ENCODE data around the gene ALG1.
"Not testable (repeated sequence)": the region's sequence is repeated elsewhere in the genome, so short reads cannot be mapped to it uniquely, and the experiment has no call there.

Gene ALG1

GRCh38 chr16:5075637-5076036 lies 4.0 kb downstream of the ALG1 start:
- DNase-seq = no peak

GRCh38 chr16:5077304-5077703 lies 5.7 kb downstream of the ALG1 start:
- no peak for DNase-seq

GRCh38 chr16:5078626-5079025 lies 7.0 kb downstream of the ALG1 start:
- no peak for DNase-seq

- not testable (repeated sequence) for DNase-seq
Measured at GRCh38 chr16:5080461-5080860, 8.8 kb downstream of the ALG1 start.

GRCh38 chr16:5080996-5081395 lies 9.4 kb downstream of the ALG1 start:
- not testable (repeated sequence) for DNase-seq

- DNase-seq = not testable (repeated sequence)
Measured at GRCh38 chr16:5083646-5084045, 12.0 kb downstream of the ALG1 start.

- not testable (repeated sequence) for DNase-seq
Measured at GRCh38 chr16:5084099-5084731, 12.6 kb downstream of the ALG1 start.

- DNase-seq = peak in 4 of 5 experiments; percentile 18 to 57 (median 43)
Measured at GRCh38 chr16:5084802-5085201, 13.2 kb downstream of the ALG1 start.

- DNase-seq = not testable (repeated sequence)
Measured at GRCh38 chr16:5085716-5086115, 14.1 kb downstream of the ALG1 start.

GRCh38 chr16:5088086-5088790 lies 16.6 kb downstream of the ALG1 start:
- DNase-seq = not testable (repeated sequence)

- DNase-seq = not testable (repeated sequence)
Measured at GRCh38 chr16:5088936-5089335, 17.3 kb downstream of the ALG1 start.

GRCh38 chr16:5089911-5090555 lies 18.4 kb downstream of the ALG1 start:
- not testable (repeated sequence) for DNase-seq

GRCh38 chr16:5090592-5090991 lies 18.9 kb downstream of the ALG1 start:
- peak in 1 of 5 experiments; percentile 11 for DNase-seq

- not testable (repeated sequence) for DNase-seq
Measured at GRCh38 chr16:5093081-5093480, 21.4 kb downstream of the ALG1 start.

GRCh38 chr16:5093746-5094145 lies 22.1 kb downstream of the ALG1 start:
- not testable (repeated sequence) for DNase-seq

- DNase-seq = not testable (repeated sequence)
Measured at GRCh38 chr16:5095145-5095830, 23.6 kb downstream of the ALG1 start.

GRCh38 chr16:5096437-5097060 lies 24.9 kb downstream of the ALG1 start:
- DNase-seq = not testable (repeated sequence)

- DNase-seq = peak in 3 of 5 experiments; percentile 25 to 61 (median 36)
Measured at GRCh38 chr16:5097061-5097469, 25.4 kb downstream of the ALG1 start.

GRCh38 chr16:5097470-5098220 lies 26.0 kb downstream of the ALG1 start, which contains the start of gene EEF2KMT:
EEF2KMT (minus strand) TSS chr16:5097795; CDS start chr16:5097739, 56 bp downstream.
- DNase-seq = peak in 4 of 5 experiments; percentile 82 to 97 (median 90)

- peak; percentile 53 to 97 (median 90) for DNase-seq
Measured at GRCh38 chr16:5098221-5099159, 26.8 kb downstream of the ALG1 start.
